NOMO-1 treated with DMSO at 0.1 percent for 48 hours (cell line): ENCODE measurements around the gene KRTAP4-11.
"Not testable (repeated sequence)": the region's sequence is repeated elsewhere in the genome, so short reads cannot be mapped to it uniquely, and the experiment has no call there.

Experiments used
- DNase-seq: peaks from one replicate; lab custom pipeline; 2025; ENCODE audit not compliant: unreplicated experiment; lab: John Stamatoyannopoulos, UW

KRTAP4-11 gene

GRCh38 chr17:41125064-41125463 is 6.9 kb upstream of the KRTAP4-11 start:
- DNase-seq, result no peak

GRCh38 chr17:41123991-41124371 is 5.8 kb upstream of the KRTAP4-11 start, which contains the start of gene KRTAP4-12:
Gene KRTAP4-12 (minus strand): TSS chr17:41124182. CDS start chr17:41124122, 60 bp downstream.
- DNase-seq, result not testable (repeated sequence)

GRCh38 chr17:41123292-41123990 is 5.3 kb upstream of the KRTAP4-11 start:
- not testable (repeated sequence) for DNase-seq

- no peak for DNase-seq
Observed at GRCh38 chr17:41121742-41122141, 3.6 kb upstream of the KRTAP4-11 start.

GRCh38 chr17:41119696-41120690 is 1.8 kb upstream of the KRTAP4-11 start:
- DNase-seq, result peak; percentile 78

- no peak for DNase-seq
Observed at GRCh38 chr17:41118721-41119120, 548 bp upstream of the KRTAP4-11 start.

- peak; percentile 78 for DNase-seq
Observed at GRCh38 chr17:41116297-41116696, 1.9 kb downstream of the KRTAP4-11 start.

- no peak for DNase-seq
Observed at GRCh38 chr17:41111151-41111885, 6.9 kb downstream of the KRTAP4-11 start.

- peak; percentile 26 for DNase-seq
Observed at GRCh38 chr17:41108728-41109386, 9.3 kb downstream of the KRTAP4-11 start.

- no peak for DNase-seq
Observed at GRCh38 chr17:41107941-41108450, 10.2 kb downstream of the KRTAP4-11 start.

GRCh38 chr17:41105347-41105746 is 12.8 kb downstream of the KRTAP4-11 start, which contains the start of gene KRTAP4-9:
Gene KRTAP4-9 (plus strand): TSS chr17:41105389. CDS start chr17:41105389, 0 bp downstream.
- DNase-seq, result not testable (repeated sequence)

- not testable (repeated sequence) for DNase-seq
Observed at GRCh38 chr17:41104386-41105038, 13.7 kb downstream of the KRTAP4-11 start.

- no peak for DNase-seq
Observed at GRCh38 chr17:41103896-41104295, 14.3 kb downstream of the KRTAP4-11 start.

GRCh38 chr17:41101586-41102259 is 16.4 kb downstream of the KRTAP4-11 start, which contains the start of gene KRTAP4-16:
Gene KRTAP4-16 (minus strand): TSS chr17:41102209. CDS start chr17:41102209, 0 bp downstream.
- no peak for DNase-seq

GRCh38 chr17:41099682-41100480 is 18.3 kb downstream of the KRTAP4-11 start:
- not testable (repeated sequence) for DNase-seq

- DNase-seq, result no peak
Observed at GRCh38 chr17:41098481-41098880, 19.7 kb downstream of the KRTAP4-11 start.

GRCh38 chr17:41098042-41098441 is 20.1 kb downstream of the KRTAP4-11 start, which contains the start of gene KRTAP4-8:
Gene KRTAP4-8 (minus strand): TSS chr17:41098142. CDS start chr17:41098084, 58 bp downstream.
- DNase-seq, result no peak

- DNase-seq, result no peak
Observed at GRCh38 chr17:41096055-41096454, 22.1 kb downstream of the KRTAP4-11 start.
